GM12878 (cell line): ENCODE results near the gene PIP5K1A. TPM values are rescaled to one million over a fixed set of nuclear protein-coding genes. Genes with fewer than 3 reads are reported as not detected.

Experiments
- CBFB ChIP-seq: IDR thresholded peaks from 2 replicates; pipeline ENCODE4 v1.6.1; 2016; ENCODE audit warnings: antibody characterized with exemption, low read depth
- E4F1 ChIP-seq: fragments of 450-650 bp; IDR thresholded peaks from 2 replicates; pipeline ENCODE4 v1.6.1; 2018; ENCODE audit warnings: borderline replicate concordance, mild to moderate bottlenecking; ENCODE audit not compliant: partially characterized antibody
- ESRRA ChIP-seq: IDR thresholded peaks from 2 replicates; pipeline ENCODE4 v1.6.1; 2012; ENCODE audit warnings: mild to moderate bottlenecking, low read length, improper control_type of control experiment
- FOXK2 ChIP-seq: fragments of 450-650 bp; IDR thresholded peaks from 2 replicates; pipeline ENCODE4 v1.6.1; 2017; ENCODE audit warnings: mild to moderate bottlenecking, moderate library complexity
- HDGF ChIP-seq: fragments of 450-650 bp; IDR thresholded peaks from 2 replicates; pipeline ENCODE4 v1.6.1; 2016; ENCODE audit warnings: antibody characterized with exemption
- HSF1 ChIP-seq: fragments of 150-350 bp; IDR thresholded peaks from 2 replicates; pipeline ENCODE4 v1.6.1; 2014; ENCODE audit warnings: mild to moderate bottlenecking, low read depth, low read length
- MYC ChIP-seq: IDR thresholded peaks from 2 replicates; pipeline ENCODE4 v1.6.1; 2011; ENCODE audit warnings: mild to moderate bottlenecking, low read length, moderate library complexity, inconsistent platforms; ENCODE audit not compliant: insufficient read depth, insufficient replicate concordance, insufficient read length, severe bottlenecking
- PAX5 ChIP-seq: IDR thresholded peaks from 2 replicates; pipeline ENCODE4 v1.6.1; 2011; ENCODE audit warnings: low read depth, low read length, borderline replicate concordance
- POLR2AphosphoS5 ChIP-seq: IDR thresholded peaks from 2 replicates; pipeline ENCODE4 v1.6.1; 2011; ENCODE audit warnings: mild to moderate bottlenecking, low read length, inconsistent platforms
- RCOR1 ChIP-seq: conservative IDR thresholded peaks from 2 replicates; pipeline ENCODE4 v1.6.1; 2012; ENCODE audit warnings: low read depth, low read length, improper control_type of control experiment
- TARDBP ChIP-seq: IDR thresholded peaks from 2 replicates; pipeline ENCODE4 v1.6.1; 2016; ENCODE audit warnings: borderline replicate concordance
- YY1 ChIP-seq: IDR thresholded peaks from 2 replicates; pipeline ENCODE4 v1.6.1; 2011; ENCODE audit warnings: low read depth, mild to moderate bottlenecking, low read length
- polyA plus RNA-seq, 11 experiments: library from polyadenylated mRNA; depleted of rRNA in 4 of 11; unstranded in 6 of 11; stranded (reverse) in 5 of 11; fragments of >200 nt; fragmentation: Nextera tagmentation in 4 of 11; fragmentation: Illumina TruSeq in 1 of 11; extraction: Ambion mirVana in 4 of 11; extraction: Trizol in 1 of 11; gene quantifications; 1 replicate in 1 of 11; 2 replicates in 10 of 11; pipeline versions ENCODE4 v1.2.1 to v1.2.3, GENCODE V29; 2011 to 2016; ENCODE audit warnings: inconsistent platforms in 2 of 11, missing spikeins in 2 of 11, low read depth in 1 of 11
- total RNA-seq, 4 experiments: library from RNA; depleted of rRNA in 3 of 4; stranded (reverse); fragments of >200 nt in 3 of 4; fragmentation: Illumina TruSeq in 1 of 4; extraction: Trizol in 1 of 4; gene quantifications; 2 replicates each; pipeline versions ENCODE4 v1.2.1 to v1.2.3, GENCODE V29; 2013 to 2021
- TF ChIP-seq, protein P1 (sequence below): fragments of 450-650 bp; formaldehyde crosslinking; IDR thresholded peaks from 2 replicates; pipeline ENCODE4 v1.5.0; 2022; ENCODE audit warnings: mild to moderate bottlenecking, missing genetic modification characterization
- TF ChIP-seq, protein P2 (sequence below): IDR thresholded peaks from 2 replicates; pipeline ENCODE4 v1.6.1; 2011; ENCODE audit warnings: borderline replicate concordance, low read depth, mild to moderate bottlenecking, moderate library complexity, mixed read lengths, low read length; ENCODE audit not compliant: insufficient read depth; ENCODE audit errors: extremely low read length

PIP5K1A gene
- total and polyA plus RNA-seq, 10 of the 15 experiments (the other 5 are each of a cell fraction or from before 2014, with no cell fraction given): 4.5 to 114 (median 51.5) TPM

DNA sequence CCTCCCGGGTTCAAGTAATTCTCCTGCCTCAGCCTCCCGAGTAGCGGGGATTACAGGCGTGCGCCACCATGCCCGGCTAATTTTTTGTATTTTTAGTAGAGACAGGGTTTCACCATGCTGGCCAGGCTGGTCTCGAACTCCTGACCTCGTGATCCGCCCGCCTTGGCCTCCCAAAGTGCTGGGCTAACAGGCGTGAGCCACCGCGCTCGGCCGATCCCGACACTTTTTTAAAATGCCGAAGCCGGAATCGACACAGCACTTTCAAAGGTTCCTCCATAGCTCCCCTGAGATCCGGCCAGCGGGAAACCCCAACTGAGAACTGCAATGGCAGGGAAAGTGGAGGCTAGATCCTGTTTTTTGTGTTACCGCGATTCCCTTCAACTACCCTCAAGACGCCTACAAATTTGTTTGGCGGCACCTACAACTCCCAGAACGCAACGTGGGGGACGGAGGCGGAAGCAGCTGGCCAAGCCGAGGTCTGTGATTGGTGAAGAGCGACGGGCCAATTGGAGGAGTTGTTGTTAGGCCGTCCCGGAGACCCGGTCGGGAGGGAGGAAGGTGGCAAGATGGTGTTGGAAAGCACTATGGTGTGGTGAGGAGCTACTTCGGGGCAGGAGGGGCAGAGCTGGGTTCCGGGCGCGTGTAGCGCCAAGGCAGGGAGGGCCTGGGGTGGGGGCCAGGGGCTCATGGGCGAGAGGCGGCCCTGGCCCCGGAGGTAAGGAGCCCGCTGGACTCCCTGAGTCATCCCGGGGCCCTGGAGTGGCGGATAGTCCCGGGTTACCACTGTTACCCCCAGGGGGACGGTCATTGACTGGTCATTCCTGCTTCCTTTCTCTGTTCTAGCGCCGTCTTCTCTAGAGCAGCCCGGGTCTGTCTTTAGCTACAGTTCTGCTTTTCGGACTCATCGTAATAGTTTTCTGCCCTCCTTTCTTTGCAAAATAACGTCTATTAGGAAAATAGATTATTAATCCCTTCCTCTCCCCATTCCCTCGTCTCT lies 56.2 kb downstream of the PIP5K1A start, which contains the start of gene PSMD4 (continued):
- TF ChIP-seq, protein P1, sequence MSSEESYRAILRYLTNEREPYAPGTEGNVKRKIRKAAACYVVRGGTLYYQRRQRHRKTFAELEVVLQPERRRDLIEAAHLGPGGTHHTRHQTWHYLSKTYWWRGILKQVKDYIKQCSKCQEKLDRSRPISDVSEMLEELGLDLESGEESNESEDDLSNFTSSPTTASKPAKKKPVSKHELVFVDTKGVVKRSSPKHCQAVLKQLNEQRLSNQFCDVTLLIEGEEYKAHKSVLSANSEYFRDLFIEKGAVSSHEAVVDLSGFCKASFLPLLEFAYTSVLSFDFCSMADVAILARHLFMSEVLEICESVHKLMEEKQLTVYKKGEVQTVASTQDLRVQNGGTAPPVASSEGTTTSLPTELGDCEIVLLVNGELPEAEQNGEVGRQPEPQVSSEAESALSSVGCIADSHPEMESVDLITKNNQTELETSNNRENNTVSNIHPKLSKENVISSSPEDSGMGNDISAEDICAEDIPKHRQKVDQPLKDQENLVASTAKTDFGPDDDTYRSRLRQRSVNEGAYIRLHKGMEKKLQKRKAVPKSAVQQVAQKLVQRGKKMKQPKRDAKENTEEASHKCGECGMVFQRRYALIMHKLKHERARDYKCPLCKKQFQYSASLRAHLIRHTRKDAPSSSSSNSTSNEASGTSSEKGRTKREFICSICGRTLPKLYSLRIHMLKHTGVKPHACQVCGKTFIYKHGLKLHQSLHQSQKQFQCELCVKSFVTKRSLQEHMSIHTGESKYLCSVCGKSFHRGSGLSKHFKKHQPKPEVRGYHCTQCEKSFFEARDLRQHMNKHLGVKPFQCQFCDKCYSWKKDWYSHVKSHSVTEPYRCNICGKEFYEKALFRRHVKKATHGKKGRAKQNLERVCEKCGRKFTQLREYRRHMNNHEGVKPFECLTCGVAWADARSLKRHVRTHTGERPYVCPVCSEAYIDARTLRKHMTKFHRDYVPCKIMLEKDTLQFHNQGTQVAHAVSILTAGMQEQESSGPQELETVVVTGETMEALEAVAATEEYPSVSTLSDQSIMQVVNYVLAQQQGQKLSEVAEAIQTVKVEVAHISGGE: no peak
- TF ChIP-seq CBFB (peak; percentile 55), HSF1 (no peak), HDGF (peak; percentile 84), RCOR1 (no peak), POLR2AphosphoS5 (peak; percentile 93), PAX5 (no peak), YY1 (peak; percentile 91), TARDBP (no peak), ESRRA (no peak), E4F1 (peak; percentile 51), FOXK2 (no peak), MYC (no peak)
- TF ChIP-seq, protein P2, sequence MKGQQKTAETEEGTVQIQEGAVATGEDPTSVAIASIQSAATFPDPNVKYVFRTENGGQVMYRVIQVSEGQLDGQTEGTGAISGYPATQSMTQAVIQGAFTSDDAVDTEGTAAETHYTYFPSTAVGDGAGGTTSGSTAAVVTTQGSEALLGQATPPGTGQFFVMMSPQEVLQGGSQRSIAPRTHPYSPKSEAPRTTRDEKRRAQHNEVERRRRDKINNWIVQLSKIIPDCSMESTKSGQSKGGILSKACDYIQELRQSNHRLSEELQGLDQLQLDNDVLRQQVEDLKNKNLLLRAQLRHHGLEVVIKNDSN: no peak
